IMR-90 (cell line): Measurements from ENCODE around the gene SOX5. TPM values are rescaled to one million over a fixed set of nuclear protein-coding genes. Genes with fewer than 3 reads are reported as not detected.

Source experiments
- ATAC-seq: fragments of 200-7000 bp; cut with Tn5 transposase; 2 replicates; pipeline ENCODE4 v1.9.1; 2020; ENCODE audit warnings: low read depth, mild to moderate bottlenecking, moderate library complexity
- BruUV-seq: library from RNA; stranded (reverse); fragments of 400-500 nt; replicated peaks from 2 replicates; lab custom pipeline; 2021; lab: Mats Ljungman, UMichigan
- CTCF ChIA-PET: fragments of 300-600 bp; formaldehyde crosslinking; extraction: SDS; loops from one replicate; lab custom pipeline; 2021; ENCODE audit warnings: antibody characterized with exemption; lab: Yijun Ruan, JAX
- POLR2A ChIA-PET: fragments of 300-600 bp; sonication (Branson Sonifier 250); formaldehyde crosslinking; loops from one replicate; lab custom pipeline; 2022; ENCODE audit warnings: antibody characterized with exemption; ENCODE audit not compliant: unreplicated experiment; lab: Charles Lee
- DNase-seq: peaks from one replicate; pipeline ENCODE4 v3.0.0; 2013
- H2AFZ ChIP-seq: replicated peaks from 2 replicates; pipeline ENCODE3; 2013; ENCODE audit warnings: low read length, mild to moderate bottlenecking; ENCODE audit not compliant: poor library complexity
- H2AK5ac ChIP-seq: 2 replicates; pipeline ENCODE4 v1.6.1; 2013; ENCODE audit warnings: low read depth, low read length, inconsistent platforms
- H2AK9ac ChIP-seq: replicated peaks from 2 replicates; pipeline ENCODE3; 2013; ENCODE audit warnings: mild to moderate bottlenecking, low read depth, low read length, moderate library complexity; ENCODE audit not compliant: poor library complexity
- H2BK120ac ChIP-seq: 2 replicates; pipeline ENCODE4 v1.6.1; 2013; ENCODE audit warnings: low read depth, low read length, inconsistent platforms
- H2BK15ac ChIP-seq: 3 replicates; pipeline ENCODE4 v1.6.1; 2013; ENCODE audit warnings: low read depth, low read length, inconsistent platforms
- H2BK20ac ChIP-seq: 2 replicates; pipeline ENCODE4 v1.6.1; 2013; ENCODE audit warnings: low read depth, mild to moderate bottlenecking, inconsistent platforms, low read length, moderate library complexity
- H2BK5ac ChIP-seq: 2 replicates; pipeline ENCODE4 v1.6.1; 2013; ENCODE audit warnings: mild to moderate bottlenecking, low read depth, low read length, inconsistent platforms; ENCODE audit not compliant: poor library complexity, severe bottlenecking
- H3K14ac ChIP-seq: replicated peaks from 2 replicates; pipeline ENCODE4 v1.6.1; 2013; ENCODE audit warnings: low read depth, low read length, inconsistent platforms
- H3K18ac ChIP-seq: 2 replicates; pipeline ENCODE4 v1.6.1; 2013; ENCODE audit warnings: low read depth, low read length, control low read depth
- H3K23ac ChIP-seq: 2 replicates; pipeline ENCODE4 v1.6.1; 2013; ENCODE audit warnings: low read depth, low read length, inconsistent platforms
- H3K27ac ChIP-seq: 2 replicates; pipeline ENCODE4 v1.5.1; 2013; ENCODE audit warnings: mild to moderate bottlenecking, control low read depth, low read length; ENCODE audit not compliant: insufficient read depth
- H3K27me3 ChIP-seq: 2 replicates; pipeline ENCODE4 v1.6.1; 2013; ENCODE audit warnings: low read length; ENCODE audit not compliant: control insufficient read depth, insufficient read depth
- H3K36me3 ChIP-seq: 2 replicates; pipeline ENCODE4 v1.6.1; 2013; ENCODE audit warnings: low read length, mixed read lengths; ENCODE audit not compliant: control insufficient read depth, insufficient read depth
- H3K4ac ChIP-seq: 2 replicates; pipeline ENCODE4 v1.6.1; 2013; ENCODE audit warnings: low read depth, low read length, inconsistent platforms
- H3K4me1 ChIP-seq: 2 replicates; pipeline ENCODE4 v1.6.1; 2013; ENCODE audit warnings: low read length, mixed read lengths; ENCODE audit not compliant: control insufficient read depth, insufficient read depth
- H3K4me2 ChIP-seq: 2 replicates; pipeline ENCODE4 v1.6.1; 2013; ENCODE audit warnings: low read depth, mild to moderate bottlenecking, control low read depth, low read length, moderate library complexity
- H3K4me3 ChIP-seq: 2 replicates; pipeline ENCODE4 v1.5.1; 2013; ENCODE audit warnings: low read depth, mild to moderate bottlenecking, control low read depth, low read length, moderate library complexity; ENCODE audit not compliant: insufficient read depth
- H3K56ac ChIP-seq: 2 replicates; pipeline ENCODE4 v1.6.1; 2013; ENCODE audit warnings: low read length, inconsistent platforms; ENCODE audit not compliant: insufficient read depth; ENCODE audit errors: extremely low read depth
- H3K79me1 ChIP-seq, 2 experiments: 2 replicates each; pipeline ENCODE4 v1.6.1; 2013; ENCODE audit warnings: low read length in 2 of 2, inconsistent platforms in 1 of 2, low read depth in 1 of 2
- H3K9ac ChIP-seq: 2 replicates; pipeline ENCODE4 v1.6.1; 2013; ENCODE audit warnings: low read depth, low read length, control low read depth
- H3K9me1 ChIP-seq: 2 replicates; pipeline ENCODE4 v1.6.1; 2013; ENCODE audit warnings: low read length, inconsistent platforms; ENCODE audit not compliant: insufficient read depth
- H3K9me3 ChIP-seq: 2 replicates; pipeline ENCODE4 v1.6.1; 2013; ENCODE audit warnings: low read length; ENCODE audit not compliant: control insufficient read depth, insufficient read depth
- H4K20me1 ChIP-seq: 2 replicates; pipeline ENCODE4 v1.6.1; 2013; ENCODE audit warnings: low read length, inconsistent platforms; ENCODE audit not compliant: insufficient read depth
- H4K5ac ChIP-seq: 2 replicates; pipeline ENCODE4 v1.6.1; 2013; ENCODE audit warnings: mild to moderate bottlenecking, low read depth, low read length, control low read depth
- H4K8ac ChIP-seq, 2 experiments: 2 replicates each; pipeline ENCODE4 v1.6.1; 2013; ENCODE audit warnings: low read depth in 2 of 2, low read length in 2 of 2, control low read depth in 1 of 2, inconsistent platforms in 1 of 2
- H4K91ac ChIP-seq: 2 replicates; pipeline ENCODE4 v1.6.1; 2013; ENCODE audit warnings: low read depth, low read length, inconsistent platforms; ENCODE audit not compliant: insufficient read depth
- CEBPB ChIP-seq: IDR thresholded peaks from 2 replicates; pipeline ENCODE4 v1.6.1; 2012; ENCODE audit warnings: low read depth, low read length, improper control_type of control experiment
- WGBS, 2 experiments: methylation state at CpG; one replicate each; pipeline versions ENCODE4 v1.1.5 to v1.1.7; 2013; ENCODE audit warnings: missing lambda C conversion rate in 2 of 2; ENCODE audit not compliant: insufficient read length in 1 of 2; ENCODE audit errors: extremely low coverage in 2 of 2; 5-methylcytosine and 5-hydroxymethylcytosine counted together
- dilution Hi-C: fragments of 300-500 bp; cut with HindIII; formaldehyde crosslinking; loops from one replicate; pipeline ENCODE4 v1.14.3; 2018; ENCODE audit warnings: low sequenced_read_pairs; ENCODE audit not compliant: unreplicated experiment
- in situ Hi-C: fragments of 300-500 bp; cut with MboI; formaldehyde crosslinking; loops from 3 replicates; pipeline ENCODE4 v1.14.3; 2019; ENCODE audit warnings: low sequenced_read_pairs, inconsistent platforms, mixed read lengths
- intact Hi-C: fragments of 100-400 bp; cut with micrococcal nuclease; formaldehyde crosslinking; loops from 2 replicates; pipeline ENCODE4 v1.10.0; 2022
- polyA plus RNA-seq, 3 experiments: library from polyadenylated mRNA; depleted of rRNA; stranded (reverse); fragments of >200 nt; gene quantifications; 2 replicates each; pipeline ENCODE4 v1.2.3, GENCODE V29; 2012; ENCODE audit warnings: low replicate concordance in 1 of 3
- total RNA-seq: library from RNA; depleted of rRNA; stranded (reverse); fragments of >200 nt; gene quantifications from 2 replicates; pipeline ENCODE4 v1.2.3, GENCODE V29; 2012
- TF ChIP-seq, protein P1 (sequence below): fragments of 150-350 bp; IDR thresholded peaks from 2 replicates; pipeline ENCODE4 v1.6.1; 2016; ENCODE audit warnings: low read depth, mild to moderate bottlenecking, low read length, moderate library complexity, borderline replicate concordance

The SOX5 gene
- total and polyA plus RNA-seq, 2 of the 4 experiments (the other 2 are of a cell fraction), result 1.1 to 13.1 TPM

- dilution Hi-C loops (no loop called here), intact Hi-C loops (no loop called here), in situ Hi-C loops (no loop called here)
- TF ChIP-seq, protein P1, sequence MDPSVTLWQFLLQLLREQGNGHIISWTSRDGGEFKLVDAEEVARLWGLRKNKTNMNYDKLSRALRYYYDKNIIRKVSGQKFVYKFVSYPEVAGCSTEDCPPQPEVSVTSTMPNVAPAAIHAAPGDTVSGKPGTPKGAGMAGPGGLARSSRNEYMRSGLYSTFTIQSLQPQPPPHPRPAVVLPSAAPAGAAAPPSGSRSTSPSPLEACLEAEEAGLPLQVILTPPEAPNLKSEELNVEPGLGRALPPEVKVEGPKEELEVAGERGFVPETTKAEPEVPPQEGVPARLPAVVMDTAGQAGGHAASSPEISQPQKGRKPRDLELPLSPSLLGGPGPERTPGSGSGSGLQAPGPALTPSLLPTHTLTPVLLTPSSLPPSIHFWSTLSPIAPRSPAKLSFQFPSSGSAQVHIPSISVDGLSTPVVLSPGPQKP, result no peak
- TF ChIP-seq CEBPB, result peak; percentile 91
- H3K4me1 ChIP-seq, result no peaks in the 10 kb centered on the region
- no peak overlapping the region for H2AFZ ChIP-seq
- H3K9ac ChIP-seq, result no peak overlapping the region
- H3K27me3 ChIP-seq, result no peaks in the 10 kb centered on the region
- H3K4me3 ChIP-seq, result no peak overlapping the region
- ATAC-seq (no peak), DNase-seq (no peak)
- H4K5ac ChIP-seq, result no peak overlapping the region
- H4K8ac ChIP-seq, result no peak overlapping the region
- H3K36me3 ChIP-seq, result no peaks in the 10 kb centered on the region
- no peak overlapping the region for H3K18ac ChIP-seq
- CTCF ChIA-PET, result no interaction called here
- no peak overlapping the region for H3K14ac ChIP-seq
- no peak overlapping the region for H2BK120ac ChIP-seq
- no peak overlapping the region for H3K27ac ChIP-seq
- POLR2A ChIA-PET, result no interaction called here
- H3K9me3 ChIP-seq, result no peaks in the 10 kb centered on the region
- no peak overlapping the region for H3K4me2 ChIP-seq
- no CpG with 5 or more reads among the region's 4 CpGs for WGBS, 2 experiments
- no peaks in the 10 kb centered on the region for H3K9me1 ChIP-seq
- no peak overlapping the region for H2BK15ac ChIP-seq
- H2BK20ac ChIP-seq, result no peak overlapping the region
- no peak overlapping the region for H2AK9ac ChIP-seq
- H3K79me1 ChIP-seq, result no peaks in the 10 kb centered on the region
- H2BK5ac ChIP-seq, result no peak overlapping the region
- BruUV-seq, result no TSS peak
- H4K20me1 ChIP-seq, result no peaks in the 10 kb centered on the region
- no peak overlapping the region for H3K56ac ChIP-seq
- H2AK5ac ChIP-seq, result no peak overlapping the region
- no peak overlapping the region for H4K91ac ChIP-seq
- H3K23ac ChIP-seq, result no peak overlapping the region
- H3K4ac ChIP-seq, result no peak overlapping the region
Measured at GRCh38 chr12:23655112-23655511, 294.4 kb downstream of the SOX5 start.
